Measurements from ENCODE around the gene FRMD5. TPM values are rescaled to one million over a fixed set of nuclear protein-coding genes. Genes with fewer than 3 reads are reported as not detected.
A peak's percentile ranks its signal among the peaks of the same experiment; 100 is the strongest.

FRMD5 gene
- total RNA-seq, 6 experiments from 2014 or later = not detected

DNA sequence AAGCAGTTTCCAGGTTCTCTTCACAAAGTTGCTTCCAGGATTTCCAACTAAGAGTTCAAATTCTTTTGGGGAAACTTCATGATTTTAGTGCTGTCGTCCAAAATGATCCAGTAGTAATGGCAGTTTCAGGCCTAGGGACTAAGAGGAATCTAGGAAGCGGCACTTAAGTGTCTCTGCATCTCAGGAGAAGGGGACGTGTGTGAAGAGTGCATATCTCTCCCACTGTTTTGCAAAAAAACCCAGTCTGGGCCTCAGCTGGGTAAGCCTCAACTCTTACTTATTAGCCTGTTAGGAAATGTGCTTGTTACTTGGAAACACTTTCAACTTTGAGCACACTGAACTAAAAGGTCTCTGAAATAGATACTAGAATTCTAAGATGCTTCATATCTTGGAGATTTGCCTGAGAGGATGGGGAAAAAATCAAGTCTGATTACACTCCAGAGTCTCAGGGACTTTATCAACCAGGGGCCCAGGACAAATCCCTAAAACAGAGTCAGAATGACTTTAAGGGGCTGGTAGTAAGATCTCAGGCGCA is 286.5 kb downstream of the FRMD5 start:
- H3K27ac ChIP-seq = no peak overlapping the region
- H3K4me1 ChIP-seq = no peaks in the 10 kb centered on the region
- no peaks in the 10 kb centered on the region for H3K9me3 ChIP-seq
- TF ChIP-seq, protein P1, sequence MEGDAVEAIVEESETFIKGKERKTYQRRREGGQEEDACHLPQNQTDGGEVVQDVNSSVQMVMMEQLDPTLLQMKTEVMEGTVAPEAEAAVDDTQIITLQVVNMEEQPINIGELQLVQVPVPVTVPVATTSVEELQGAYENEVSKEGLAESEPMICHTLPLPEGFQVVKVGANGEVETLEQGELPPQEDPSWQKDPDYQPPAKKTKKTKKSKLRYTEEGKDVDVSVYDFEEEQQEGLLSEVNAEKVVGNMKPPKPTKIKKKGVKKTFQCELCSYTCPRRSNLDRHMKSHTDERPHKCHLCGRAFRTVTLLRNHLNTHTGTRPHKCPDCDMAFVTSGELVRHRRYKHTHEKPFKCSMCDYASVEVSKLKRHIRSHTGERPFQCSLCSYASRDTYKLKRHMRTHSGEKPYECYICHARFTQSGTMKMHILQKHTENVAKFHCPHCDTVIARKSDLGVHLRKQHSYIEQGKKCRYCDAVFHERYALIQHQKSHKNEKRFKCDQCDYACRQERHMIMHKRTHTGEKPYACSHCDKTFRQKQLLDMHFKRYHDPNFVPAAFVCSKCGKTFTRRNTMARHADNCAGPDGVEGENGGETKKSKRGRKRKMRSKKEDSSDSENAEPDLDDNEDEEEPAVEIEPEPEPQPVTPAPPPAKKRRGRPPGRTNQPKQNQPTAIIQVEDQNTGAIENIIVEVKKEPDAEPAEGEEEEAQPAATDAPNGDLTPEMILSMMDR (IDR thresholded peaks at IDR 0.05) = no peak
- TF ChIP-seq POLR2A (IDR thresholded peaks at IDR 0.05) = no peak
- ATAC-seq = no peak
- H3K27me3 ChIP-seq = no peaks in the 10 kb centered on the region
- no peak for DNase-seq
- WGBS (ENCODE audit: insufficient coverage, low coverage, low lambda C conversion rate, missing lambda C conversion rate) = 71% methylated on average over 2 of the region's 4 CpGs
- H3K4me3 ChIP-seq = no peak overlapping the region
- no peaks in the 10 kb centered on the region for H3K36me3 ChIP-seq
- intact Hi-C loops (cut with DNase I) = no loop called here

DNA sequence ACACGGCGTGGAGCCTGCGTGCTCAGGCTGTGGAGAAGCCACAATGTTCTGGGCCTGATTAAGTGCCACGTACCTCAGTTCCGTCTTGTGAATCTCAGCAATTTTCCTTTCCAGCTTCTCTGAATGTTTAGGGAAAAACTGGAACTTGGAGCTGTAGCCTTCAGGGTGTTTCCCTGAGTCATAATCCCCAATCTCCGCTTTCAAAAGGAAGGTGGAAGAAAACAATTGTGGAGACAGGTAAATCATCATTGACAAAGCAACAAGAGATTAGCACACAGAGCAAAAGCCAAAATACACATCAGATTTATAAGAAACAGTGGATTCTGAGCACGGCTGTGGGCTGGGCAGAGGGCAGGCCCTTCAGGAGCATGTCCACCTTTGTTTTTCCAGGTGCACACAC is 289.3 kb downstream of the FRMD5 start:
- WGBS (ENCODE audit: insufficient coverage, low coverage, low lambda C conversion rate, missing lambda C conversion rate) = 99% methylated on average over 6 of the region's 7 CpGs
- TF ChIP-seq POLR2A (IDR thresholded peaks at IDR 0.05) = no peak
- TF ChIP-seq, protein P1 (IDR thresholded peaks at IDR 0.05) = no peak
- no peaks in the 10 kb centered on the region for H3K4me1 ChIP-seq
- H3K27me3 ChIP-seq = no peaks in the 10 kb centered on the region
- H3K4me3 ChIP-seq = no peak overlapping the region
- H3K9me3 ChIP-seq = no peaks in the 10 kb centered on the region
- DNase-seq (no peak), ATAC-seq (no peak)
- H3K36me3 ChIP-seq = no peaks in the 10 kb centered on the region
- H3K27ac ChIP-seq = no peak overlapping the region
- intact Hi-C loops (cut with DNase I) = no loop called here

GRCh38 chr15:43903864-43904290 is 291.2 kb downstream of the FRMD5 start:
- intact Hi-C loops (cut with DNase I) = no loop called here
- ATAC-seq (peak; percentile 41 to 52 (median 44)), DNase-seq (no peak)
- Histone ChIP-seq H3K4me3 (no peak overlapping the region), H3K27me3 (no peaks in the 10 kb centered on the region), H3K27ac (no peak overlapping the region), H3K4me1 (no peaks in the 10 kb centered on the region), H3K9me3 (no peaks in the 10 kb centered on the region), H3K36me3 (no peaks in the 10 kb centered on the region)
- TF ChIP-seq, protein P1 (IDR thresholded peaks at IDR 0.05) = peak; percentile 50 to 65 (median 58)
- no peak for TF ChIP-seq POLR2A (IDR thresholded peaks at IDR 0.05)
- 16% methylated on average over 8 of the region's 8 CpGs for WGBS (ENCODE audit: insufficient coverage, low coverage, low lambda C conversion rate, missing lambda C conversion rate)

DNA sequence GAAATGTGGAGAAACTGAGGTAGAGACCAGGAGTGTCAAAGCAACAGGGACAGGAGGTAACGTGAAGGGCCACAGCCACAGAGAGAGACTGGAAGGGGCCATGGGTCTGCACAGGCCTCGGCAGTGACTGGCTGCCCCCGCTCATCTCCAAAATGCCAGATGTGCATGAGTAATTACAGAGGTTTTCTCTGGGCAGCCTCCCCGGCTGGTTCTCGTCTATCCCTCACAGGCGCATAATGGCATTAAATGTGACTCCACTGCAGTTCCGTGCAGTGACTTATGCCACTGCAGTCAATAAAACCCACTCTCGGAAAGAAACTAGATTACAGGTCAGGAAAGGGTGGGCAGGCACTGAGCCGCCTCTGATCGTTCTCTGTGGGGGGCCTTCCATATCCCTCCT is 293.6 kb downstream of the FRMD5 start:
- ATAC-seq = no peak
- Histone ChIP-seq H3K36me3 (no peaks in the 10 kb centered on the region), H3K9me3 (no peaks in the 10 kb centered on the region), H3K4me1 (no peaks in the 10 kb centered on the region), H3K4me3 (no peak overlapping the region), H3K27ac (no peak overlapping the region), H3K27me3 (no peaks in the 10 kb centered on the region)
- 74% methylated on average over 7 of the region's 10 CpGs for WGBS (ENCODE audit: insufficient coverage, low coverage, low lambda C conversion rate, missing lambda C conversion rate)
- intact Hi-C loops (cut with DNase I) = no loop called here
- no peak for DNase-seq
- TF ChIP-seq, protein P1 (IDR thresholded peaks at IDR 0.05) = no peak
- no peak for TF ChIP-seq POLR2A (IDR thresholded peaks at IDR 0.05)

DNA sequence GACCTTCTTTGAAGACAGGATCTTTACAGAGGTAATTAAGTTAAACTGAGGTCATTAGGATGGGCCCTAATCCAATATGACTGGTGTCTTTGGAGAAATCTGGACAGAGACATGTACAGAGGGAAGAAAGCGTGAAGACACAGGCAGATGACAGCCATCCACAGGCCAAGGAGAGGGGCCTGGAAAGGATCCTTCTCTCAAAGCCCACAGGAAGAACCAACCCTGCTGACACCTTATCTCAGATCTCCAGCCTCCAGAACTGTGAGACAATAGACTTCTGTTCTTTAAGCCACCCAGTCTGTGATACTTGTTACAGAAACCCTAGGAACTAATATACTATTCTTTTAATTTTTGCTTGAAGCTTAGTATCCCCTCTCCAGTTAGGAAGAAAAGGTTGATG is 294.1 kb downstream of the FRMD5 start:
- DNase-seq = no peak
- intact Hi-C loops (cut with DNase I) = no loop called here
- no peaks in the 10 kb centered on the region for H3K4me1 ChIP-seq
- H3K4me3 ChIP-seq = no peak overlapping the region
- TF ChIP-seq, protein P1 (IDR thresholded peaks at IDR 0.05) = no peak
- TF ChIP-seq POLR2A (IDR thresholded peaks at IDR 0.05) = no peak
- H3K36me3 ChIP-seq = no peaks in the 10 kb centered on the region
- H3K27ac ChIP-seq = no peak overlapping the region
- H3K9me3 ChIP-seq = no peaks in the 10 kb centered on the region
- 83% methylated on average over 1 of the region's 1 CpG for WGBS (ENCODE audit: insufficient coverage, low coverage, low lambda C conversion rate, missing lambda C conversion rate)
- ATAC-seq = no peak
- H3K27me3 ChIP-seq = no peaks in the 10 kb centered on the region
